HEK293 (cell line): ENCODE data around the gene TPM2.

Experiments
- KLF1 ChIP-seq: fragments of 450-650 bp; formaldehyde crosslinking; IDR thresholded peaks from 2 replicates; pipeline ENCODE4 v1.5.1; 2016; ENCODE audit warnings: missing biosample characterization, missing genetic modification characterization
- KLF16 ChIP-seq: fragments of 450-650 bp; formaldehyde crosslinking; IDR thresholded peaks from 2 replicates; pipeline ENCODE4 v1.5.1; 2017; ENCODE audit warnings: missing biosample characterization, missing genetic modification characterization
- PATZ1 ChIP-seq: fragments of 450-650 bp; formaldehyde crosslinking; IDR thresholded peaks from 2 replicates; pipeline ENCODE4 v1.5.1; 2016; ENCODE audit warnings: missing biosample characterization, missing genetic modification characterization
- SALL2 ChIP-seq: fragments of 450-650 bp; formaldehyde crosslinking; IDR thresholded peaks from 2 replicates; pipeline ENCODE4 v1.5.0; 2017; ENCODE audit warnings: missing biosample characterization, mild to moderate bottlenecking, missing genetic modification characterization, borderline replicate concordance
- SCRT1 ChIP-seq: fragments of 450-650 bp; formaldehyde crosslinking; IDR thresholded peaks from 2 replicates; pipeline ENCODE4 v1.5.1; 2016; ENCODE audit warnings: missing biosample characterization, missing genetic modification characterization, borderline replicate concordance
- YY1 ChIP-seq: fragments of 450-650 bp; formaldehyde crosslinking; IDR thresholded peaks from 2 replicates; pipeline ENCODE4 v1.5.1; 2018; ENCODE audit warnings: missing biosample characterization, missing genetic modification characterization
- YY2 ChIP-seq: fragments of 450-650 bp; formaldehyde crosslinking; IDR thresholded peaks from 2 replicates; pipeline ENCODE4 v1.5.1; 2016; ENCODE audit warnings: missing biosample characterization, missing genetic modification characterization
- ZBTB17 ChIP-seq: fragments of 450-650 bp; formaldehyde crosslinking; IDR thresholded peaks from 2 replicates; pipeline ENCODE4 v1.5.1; 2016; ENCODE audit warnings: missing biosample characterization, missing genetic modification characterization
- ZBTB7A ChIP-seq: fragments of 450-650 bp; formaldehyde crosslinking; IDR thresholded peaks from 2 replicates; pipeline ENCODE4 v1.5.1; 2016; ENCODE audit warnings: low read depth, missing biosample characterization, missing genetic modification characterization
- ZFP41 ChIP-seq: fragments of 450-650 bp; formaldehyde crosslinking; IDR thresholded peaks from 2 replicates; pipeline ENCODE4 v1.5.1; 2016; ENCODE audit warnings: missing biosample characterization, missing genetic modification characterization, borderline replicate concordance
- ZNF184 ChIP-seq: fragments of 450-650 bp; IDR thresholded peaks from 2 replicates; pipeline ENCODE4 v1.5.1; 2018; ENCODE audit warnings: missing biosample characterization, mild to moderate bottlenecking, missing genetic modification characterization
- ZNF221 ChIP-seq: fragments of 450-650 bp; formaldehyde crosslinking; IDR thresholded peaks from 2 replicates; pipeline ENCODE4 v1.5.1; 2017; ENCODE audit warnings: missing biosample characterization, missing genetic modification characterization, borderline replicate concordance
- ZNF23 ChIP-seq: fragments of 450-650 bp; formaldehyde crosslinking; IDR thresholded peaks from 2 replicates; pipeline ENCODE4 v1.5.1; 2016; ENCODE audit warnings: missing biosample characterization, missing genetic modification characterization, borderline replicate concordance
- ZNF24 ChIP-seq: fragments of 450-650 bp; formaldehyde crosslinking; IDR thresholded peaks from 2 replicates; pipeline ENCODE4 v1.5.1; 2016; ENCODE audit warnings: missing biosample characterization, missing genetic modification characterization
- ZNF266 ChIP-seq: fragments of 450-650 bp; formaldehyde crosslinking; IDR thresholded peaks from 2 replicates; pipeline ENCODE4 v1.5.1; 2016; ENCODE audit warnings: missing biosample characterization, missing genetic modification characterization, low read depth
- ZNF302 ChIP-seq: fragments of 450-650 bp; formaldehyde crosslinking; IDR thresholded peaks from 2 replicates; pipeline ENCODE4 v1.5.1; 2016; ENCODE audit warnings: missing biosample characterization, missing genetic modification characterization, low read depth
- ZNF394 ChIP-seq: fragments of 450-650 bp; formaldehyde crosslinking; IDR thresholded peaks from 2 replicates; pipeline ENCODE4 v1.5.1; 2016; ENCODE audit warnings: missing biosample characterization, missing genetic modification characterization, mild to moderate bottlenecking, moderate library complexity, borderline replicate concordance
- ZNF416 ChIP-seq: fragments of 450-650 bp; formaldehyde crosslinking; IDR thresholded peaks from 2 replicates; pipeline ENCODE4 v1.5.1; 2016; ENCODE audit warnings: missing biosample characterization, missing genetic modification characterization
- ZNF423 ChIP-seq: fragments of 450-650 bp; formaldehyde crosslinking; IDR thresholded peaks from 2 replicates; pipeline ENCODE4 v1.5.1; 2016; ENCODE audit warnings: missing biosample characterization, missing genetic modification characterization
- ZNF501 ChIP-seq: fragments of 450-650 bp; formaldehyde crosslinking; IDR thresholded peaks from 2 replicates; pipeline ENCODE4 v1.5.1; 2016; ENCODE audit warnings: missing biosample characterization, missing genetic modification characterization
- ZNF530 ChIP-seq: fragments of 450-650 bp; formaldehyde crosslinking; IDR thresholded peaks from 2 replicates; pipeline ENCODE4 v1.5.1; 2016; ENCODE audit warnings: low read depth, missing biosample characterization, missing genetic modification characterization
- ZNF747 ChIP-seq: fragments of 450-650 bp; formaldehyde crosslinking; IDR thresholded peaks from 2 replicates; pipeline ENCODE4 v1.5.1; 2016; ENCODE audit warnings: missing biosample characterization, missing genetic modification characterization
- ZSCAN16 ChIP-seq: fragments of 450-650 bp; formaldehyde crosslinking; IDR thresholded peaks from 2 replicates; pipeline ENCODE4 v1.5.1; 2016; ENCODE audit warnings: missing biosample characterization, missing genetic modification characterization
- TF ChIP-seq, protein P1 (sequence below): fragments of 450-650 bp; IDR thresholded peaks from 2 replicates; pipeline ENCODE4 v1.5.1; 2018; ENCODE audit warnings: missing biosample characterization, mild to moderate bottlenecking, missing genetic modification characterization
- TF ChIP-seq, protein P2 (sequence below): fragments of 450-650 bp; formaldehyde crosslinking; IDR thresholded peaks from 2 replicates; pipeline ENCODE4 v1.5.1; 2017; ENCODE audit warnings: missing biosample characterization, missing genetic modification characterization
- TF ChIP-seq, protein P3 (sequence below): fragments of 450-650 bp; formaldehyde crosslinking; IDR thresholded peaks from 2 replicates; pipeline ENCODE4 v1.5.1; 2017; ENCODE audit warnings: missing biosample characterization, missing genetic modification characterization
- TF ChIP-seq, protein P4 (sequence below): fragments of 450-650 bp; formaldehyde crosslinking; conservative IDR thresholded peaks from 2 replicates; pipeline ENCODE4 v1.5.1; 2016; ENCODE audit warnings: low read depth, missing biosample characterization, missing genetic modification characterization
- TF ChIP-seq, protein P5 (sequence below): fragments of 450-650 bp; formaldehyde crosslinking; IDR thresholded peaks from 2 replicates; pipeline ENCODE4 v1.5.1; 2016; ENCODE audit warnings: missing biosample characterization, missing genetic modification characterization, low read depth

Gene TPM2

GRCh38 chr9:35646533-35647265 is 43.0 kb downstream of the TPM2 start (continued):
- TF ChIP-seq, protein P1, sequence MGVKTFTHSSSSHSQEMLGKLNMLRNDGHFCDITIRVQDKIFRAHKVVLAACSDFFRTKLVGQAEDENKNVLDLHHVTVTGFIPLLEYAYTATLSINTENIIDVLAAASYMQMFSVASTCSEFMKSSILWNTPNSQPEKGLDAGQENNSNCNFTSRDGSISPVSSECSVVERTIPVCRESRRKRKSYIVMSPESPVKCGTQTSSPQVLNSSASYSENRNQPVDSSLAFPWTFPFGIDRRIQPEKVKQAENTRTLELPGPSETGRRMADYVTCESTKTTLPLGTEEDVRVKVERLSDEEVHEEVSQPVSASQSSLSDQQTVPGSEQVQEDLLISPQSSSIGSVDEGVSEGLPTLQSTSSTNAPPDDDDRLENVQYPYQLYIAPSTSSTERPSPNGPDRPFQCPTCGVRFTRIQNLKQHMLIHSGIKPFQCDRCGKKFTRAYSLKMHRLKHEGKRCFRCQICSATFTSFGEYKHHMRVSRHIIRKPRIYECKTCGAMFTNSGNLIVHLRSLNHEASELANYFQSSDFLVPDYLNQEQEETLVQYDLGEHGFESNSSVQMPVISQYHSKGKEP (tag by site-specific recombination), result 0 out of 2 replicates have a peak, but pooled peaks have one; percentile 31
- TF ChIP-seq SALL2 (tag by site-specific recombination), result no peak
- TF ChIP-seq ZNF23 (tag by site-specific recombination), result no peak
- TF ChIP-seq ZNF302 (tag by site-specific recombination), result no peak
- TF ChIP-seq ZFP41, result no peak
- no peak for TF ChIP-seq ZNF394 (tag by site-specific recombination)
- TF ChIP-seq ZNF530, result no peak
- peak; percentile 69; the same call in 1 of the 2 replicates for TF ChIP-seq ZNF501
- no peak for TF ChIP-seq ZSCAN16 (tag by site-specific recombination)
- TF ChIP-seq ZNF423, result peak; percentile 73; the same call in 1 of the 2 replicates
- TF ChIP-seq, protein P2, sequence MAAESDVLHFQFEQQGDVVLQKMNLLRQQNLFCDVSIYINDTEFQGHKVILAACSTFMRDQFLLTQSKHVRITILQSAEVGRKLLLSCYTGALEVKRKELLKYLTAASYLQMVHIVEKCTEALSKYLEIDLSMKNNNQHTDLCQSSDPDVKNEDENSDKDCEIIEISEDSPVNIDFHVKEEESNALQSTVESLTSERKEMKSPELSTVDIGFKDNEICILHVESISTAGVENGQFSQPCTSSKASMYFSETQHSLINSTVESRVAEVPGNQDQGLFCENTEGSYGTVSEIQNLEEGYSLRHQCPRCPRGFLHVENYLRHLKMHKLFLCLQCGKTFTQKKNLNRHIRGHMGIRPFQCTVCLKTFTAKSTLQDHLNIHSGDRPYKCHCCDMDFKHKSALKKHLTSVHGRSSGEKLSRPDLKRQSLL, result no peak
- TF ChIP-seq, protein P3, sequence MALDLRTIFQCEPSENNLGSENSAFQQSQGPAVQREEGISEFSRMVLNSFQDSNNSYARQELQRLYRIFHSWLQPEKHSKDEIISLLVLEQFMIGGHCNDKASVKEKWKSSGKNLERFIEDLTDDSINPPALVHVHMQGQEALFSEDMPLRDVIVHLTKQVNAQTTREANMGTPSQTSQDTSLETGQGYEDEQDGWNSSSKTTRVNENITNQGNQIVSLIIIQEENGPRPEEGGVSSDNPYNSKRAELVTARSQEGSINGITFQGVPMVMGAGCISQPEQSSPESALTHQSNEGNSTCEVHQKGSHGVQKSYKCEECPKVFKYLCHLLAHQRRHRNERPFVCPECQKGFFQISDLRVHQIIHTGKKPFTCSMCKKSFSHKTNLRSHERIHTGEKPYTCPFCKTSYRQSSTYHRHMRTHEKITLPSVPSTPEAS, result no peak
- TF ChIP-seq ZNF266 (tag by site-specific recombination), result no peak
- no peak for TF ChIP-seq SCRT1 (tag by site-specific recombination)
- TF ChIP-seq ZBTB7A (tag by site-specific recombination), result no peak; the same call in 1 of the 2 replicates
- TF ChIP-seq ZNF184 (tag by site-specific recombination), result no peak
- no peak for TF ChIP-seq YY2 (tag by site-specific recombination)
- TF ChIP-seq ZBTB17 (tag by site-specific recombination), result peak; percentile 65
- no peak for TF ChIP-seq KLF1 (tag by site-specific recombination)
- TF ChIP-seq ZNF221 (tag by site-specific recombination), result no peak
- TF ChIP-seq PATZ1 (tag by site-specific recombination), result peak; percentile 70
- TF ChIP-seq, protein P4, sequence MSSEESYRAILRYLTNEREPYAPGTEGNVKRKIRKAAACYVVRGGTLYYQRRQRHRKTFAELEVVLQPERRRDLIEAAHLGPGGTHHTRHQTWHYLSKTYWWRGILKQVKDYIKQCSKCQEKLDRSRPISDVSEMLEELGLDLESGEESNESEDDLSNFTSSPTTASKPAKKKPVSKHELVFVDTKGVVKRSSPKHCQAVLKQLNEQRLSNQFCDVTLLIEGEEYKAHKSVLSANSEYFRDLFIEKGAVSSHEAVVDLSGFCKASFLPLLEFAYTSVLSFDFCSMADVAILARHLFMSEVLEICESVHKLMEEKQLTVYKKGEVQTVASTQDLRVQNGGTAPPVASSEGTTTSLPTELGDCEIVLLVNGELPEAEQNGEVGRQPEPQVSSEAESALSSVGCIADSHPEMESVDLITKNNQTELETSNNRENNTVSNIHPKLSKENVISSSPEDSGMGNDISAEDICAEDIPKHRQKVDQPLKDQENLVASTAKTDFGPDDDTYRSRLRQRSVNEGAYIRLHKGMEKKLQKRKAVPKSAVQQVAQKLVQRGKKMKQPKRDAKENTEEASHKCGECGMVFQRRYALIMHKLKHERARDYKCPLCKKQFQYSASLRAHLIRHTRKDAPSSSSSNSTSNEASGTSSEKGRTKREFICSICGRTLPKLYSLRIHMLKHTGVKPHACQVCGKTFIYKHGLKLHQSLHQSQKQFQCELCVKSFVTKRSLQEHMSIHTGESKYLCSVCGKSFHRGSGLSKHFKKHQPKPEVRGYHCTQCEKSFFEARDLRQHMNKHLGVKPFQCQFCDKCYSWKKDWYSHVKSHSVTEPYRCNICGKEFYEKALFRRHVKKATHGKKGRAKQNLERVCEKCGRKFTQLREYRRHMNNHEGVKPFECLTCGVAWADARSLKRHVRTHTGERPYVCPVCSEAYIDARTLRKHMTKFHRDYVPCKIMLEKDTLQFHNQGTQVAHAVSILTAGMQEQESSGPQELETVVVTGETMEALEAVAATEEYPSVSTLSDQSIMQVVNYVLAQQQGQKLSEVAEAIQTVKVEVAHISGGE (tag by site-specific recombination), result peak; percentile 96
- TF ChIP-seq ZNF24 (tag by site-specific recombination), result no peak
- TF ChIP-seq ZNF416, result no peak
- TF ChIP-seq KLF16 (tag by site-specific recombination), result 0 out of 2 replicates have a peak, but pooled peaks have one; percentile 42
- no peak for TF ChIP-seq ZNF747 (tag by site-specific recombination)
- no peak for TF ChIP-seq YY1 (tag by site-specific recombination)
- TF ChIP-seq, protein P5, sequence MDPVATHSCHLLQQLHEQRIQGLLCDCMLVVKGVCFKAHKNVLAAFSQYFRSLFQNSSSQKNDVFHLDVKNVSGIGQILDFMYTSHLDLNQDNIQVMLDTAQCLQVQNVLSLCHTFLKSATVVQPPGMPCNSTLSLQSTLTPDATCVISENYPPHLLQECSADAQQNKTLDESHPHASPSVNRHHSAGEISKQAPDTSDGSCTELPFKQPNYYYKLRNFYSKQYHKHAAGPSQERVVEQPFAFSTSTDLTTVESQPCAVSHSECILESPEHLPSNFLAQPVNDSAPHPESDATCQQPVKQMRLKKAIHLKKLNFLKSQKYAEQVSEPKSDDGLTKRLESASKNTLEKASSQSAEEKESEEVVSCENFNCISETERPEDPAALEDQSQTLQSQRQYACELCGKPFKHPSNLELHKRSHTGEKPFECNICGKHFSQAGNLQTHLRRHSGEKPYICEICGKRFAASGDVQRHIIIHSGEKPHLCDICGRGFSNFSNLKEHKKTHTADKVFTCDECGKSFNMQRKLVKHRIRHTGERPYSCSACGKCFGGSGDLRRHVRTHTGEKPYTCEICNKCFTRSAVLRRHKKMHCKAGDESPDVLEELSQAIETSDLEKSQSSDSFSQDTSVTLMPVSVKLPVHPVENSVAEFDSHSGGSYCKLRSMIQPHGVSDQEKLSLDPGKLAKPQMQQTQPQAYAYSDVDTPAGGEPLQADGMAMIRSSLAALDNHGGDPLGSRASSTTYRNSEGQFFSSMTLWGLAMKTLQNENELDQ, result no peak
